H54 (cell line): Measurements from ENCODE around the gene PTGDS.

Experiments used
- DNase-seq: peaks from one replicate; pipeline ENCODE4 v3.0.0; 2011; ENCODE audit warnings: low spot score, mixed read lengths; ENCODE audit not compliant: insufficient read length
- FAIRE-seq: peaks from 3 replicates; lab custom pipeline; 2011; peaks lifted over from hg19 to GRCh38; lab: Jason Lieb, UNC
- POLR2A ChIP-seq: IDR thresholded peaks from 2 replicates; pipeline ENCODE4 v1.6.1; 2011; ENCODE audit warnings: low read depth, mild to moderate bottlenecking, low read length

The PTGDS gene

DNA sequence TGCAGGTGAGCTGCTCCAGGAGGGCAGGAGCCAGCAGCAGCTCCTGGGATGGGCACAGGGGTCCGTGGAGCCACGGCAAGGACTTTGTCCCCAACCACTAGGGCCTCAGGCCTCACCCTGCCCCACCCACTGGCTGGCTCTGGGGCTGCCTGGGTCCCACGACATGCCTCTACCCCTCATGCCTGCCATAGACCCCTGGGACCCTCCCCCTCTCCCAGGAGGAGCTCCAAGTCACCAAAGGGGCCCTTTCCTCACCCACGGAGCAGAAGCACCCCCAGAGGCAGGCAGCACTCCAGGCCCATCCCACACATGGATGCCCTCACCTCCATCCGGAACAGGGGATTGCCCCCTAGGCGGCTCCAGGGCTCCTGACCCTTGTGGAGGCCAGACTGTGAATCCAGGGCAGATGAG lies 44.3 kb downstream of the PTGDS start:
- FAIRE-seq, result no peak
- no peak for DNase-seq
- TF ChIP-seq POLR2A, result no peak

DNA sequence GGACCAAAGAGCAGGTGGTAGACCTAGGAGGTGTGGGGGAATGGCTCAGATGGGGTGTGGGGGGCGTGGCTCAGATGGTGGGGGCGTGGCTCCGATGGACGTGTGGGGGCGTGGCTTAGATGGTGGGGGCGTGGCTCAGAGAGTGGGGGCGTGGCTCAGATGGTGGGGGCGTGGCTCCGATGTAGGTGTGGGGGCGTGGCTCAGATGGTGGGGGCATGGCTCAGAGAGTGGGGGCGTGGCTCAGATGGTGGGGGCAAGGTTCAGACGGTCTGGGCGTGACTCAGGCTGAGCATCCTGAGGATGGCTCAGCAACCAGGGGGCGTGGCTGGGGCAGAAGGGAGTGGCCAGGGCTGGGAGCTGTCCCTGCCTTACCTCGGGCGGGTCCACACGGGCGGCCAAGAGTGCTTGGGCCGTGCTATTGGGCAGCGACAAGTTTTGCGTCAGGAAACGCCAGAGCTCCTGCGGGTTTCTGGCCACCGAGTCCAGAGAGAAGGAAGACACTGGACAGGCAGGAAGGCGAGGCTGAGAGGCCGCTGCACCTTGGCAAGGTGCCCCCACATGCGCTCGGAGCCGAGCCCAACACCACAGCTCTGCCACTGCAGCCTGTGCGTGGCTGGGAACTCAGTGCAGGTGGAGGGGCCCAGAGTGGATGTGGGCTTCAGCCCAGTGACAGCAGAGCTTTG lies 44.8 kb downstream of the PTGDS start:
- FAIRE-seq (peak; percentile 97), DNase-seq (peak; percentile 99)
- TF ChIP-seq POLR2A, result no peak

DNA sequence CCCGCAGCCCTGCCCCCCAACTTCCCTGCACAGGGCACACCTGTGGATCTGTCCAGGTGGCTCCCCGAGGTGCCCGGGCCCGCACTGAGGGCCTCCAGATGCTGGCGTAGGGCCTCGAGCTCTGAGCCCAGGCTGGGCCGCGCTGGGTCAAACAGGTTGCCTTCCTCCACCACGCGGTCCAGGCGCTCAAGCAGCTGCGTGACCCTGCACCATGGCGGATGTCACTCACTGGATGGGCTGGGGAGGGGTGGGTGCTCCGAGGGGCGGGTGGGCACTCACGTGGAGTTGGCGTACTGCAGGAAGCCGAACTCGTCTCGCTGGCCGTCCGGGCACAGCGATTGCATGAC lies 45.3 kb downstream of the PTGDS start:
- no peak for DNase-seq
- no peak for FAIRE-seq
- TF ChIP-seq POLR2A, result no peak

GRCh38 chr9:137023157-137023556 lies 45.9 kb downstream of the PTGDS start:
- TF ChIP-seq POLR2A, result no peak
- DNase-seq (no peak), FAIRE-seq (no peak)

GRCh38 chr9:137023583-137023991 lies 46.3 kb downstream of the PTGDS start:
- no peak for TF ChIP-seq POLR2A
- FAIRE-seq (no peak), DNase-seq (no peak)

DNA sequence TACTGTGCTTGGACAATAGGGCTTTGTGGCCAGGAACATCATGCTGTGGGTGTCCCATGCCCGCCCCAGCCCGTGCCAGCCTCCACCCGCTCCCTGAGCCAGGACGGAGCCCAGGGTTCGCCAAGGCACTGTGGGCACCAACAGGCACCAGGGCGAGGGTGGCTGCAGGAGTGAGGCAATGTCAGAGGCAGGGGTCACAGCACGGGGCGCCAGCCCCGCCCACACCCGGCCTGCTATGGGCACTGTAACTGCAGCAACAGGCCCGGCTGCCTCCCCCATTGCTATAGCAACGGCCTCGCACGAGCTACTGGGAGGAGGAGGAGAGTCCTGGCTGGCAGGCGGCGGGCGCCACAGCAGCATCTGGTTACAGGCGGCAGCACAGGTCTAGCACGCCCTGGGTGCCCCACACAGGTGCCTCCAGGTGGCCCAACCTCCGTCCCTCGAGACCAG lies 48.2 kb downstream of the PTGDS start:
- TF ChIP-seq POLR2A, result no peak
- FAIRE-seq (no peak), DNase-seq (no peak)

DNA sequence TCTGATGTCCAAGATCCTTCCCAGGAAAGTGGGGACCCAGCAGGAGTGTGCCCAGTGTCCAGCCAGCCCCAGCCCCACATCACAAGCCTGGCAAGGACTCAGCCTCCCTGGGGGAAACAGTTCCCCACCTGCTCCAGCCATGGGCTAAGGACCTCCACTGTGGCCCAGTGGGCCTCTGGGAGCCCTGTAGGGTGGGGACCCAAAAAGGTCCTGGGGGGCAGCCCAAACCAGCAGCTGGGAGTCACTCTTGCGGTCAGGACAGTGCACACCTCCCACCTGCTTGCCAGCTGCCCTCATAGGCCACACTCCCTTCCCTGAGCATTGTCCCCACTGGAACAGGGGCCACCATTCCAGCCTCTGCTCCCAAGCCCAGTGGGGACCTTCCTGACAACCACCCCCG lies 49.1 kb downstream of the PTGDS start:
- DNase-seq, result no peak
- FAIRE-seq, result no peak
- TF ChIP-seq POLR2A, result no peak

GRCh38 chr9:137026828-137027227 lies 49.5 kb downstream of the PTGDS start:
- DNase-seq, result no peak
- FAIRE-seq, result no peak
- TF ChIP-seq POLR2A, result no peak

DNA sequence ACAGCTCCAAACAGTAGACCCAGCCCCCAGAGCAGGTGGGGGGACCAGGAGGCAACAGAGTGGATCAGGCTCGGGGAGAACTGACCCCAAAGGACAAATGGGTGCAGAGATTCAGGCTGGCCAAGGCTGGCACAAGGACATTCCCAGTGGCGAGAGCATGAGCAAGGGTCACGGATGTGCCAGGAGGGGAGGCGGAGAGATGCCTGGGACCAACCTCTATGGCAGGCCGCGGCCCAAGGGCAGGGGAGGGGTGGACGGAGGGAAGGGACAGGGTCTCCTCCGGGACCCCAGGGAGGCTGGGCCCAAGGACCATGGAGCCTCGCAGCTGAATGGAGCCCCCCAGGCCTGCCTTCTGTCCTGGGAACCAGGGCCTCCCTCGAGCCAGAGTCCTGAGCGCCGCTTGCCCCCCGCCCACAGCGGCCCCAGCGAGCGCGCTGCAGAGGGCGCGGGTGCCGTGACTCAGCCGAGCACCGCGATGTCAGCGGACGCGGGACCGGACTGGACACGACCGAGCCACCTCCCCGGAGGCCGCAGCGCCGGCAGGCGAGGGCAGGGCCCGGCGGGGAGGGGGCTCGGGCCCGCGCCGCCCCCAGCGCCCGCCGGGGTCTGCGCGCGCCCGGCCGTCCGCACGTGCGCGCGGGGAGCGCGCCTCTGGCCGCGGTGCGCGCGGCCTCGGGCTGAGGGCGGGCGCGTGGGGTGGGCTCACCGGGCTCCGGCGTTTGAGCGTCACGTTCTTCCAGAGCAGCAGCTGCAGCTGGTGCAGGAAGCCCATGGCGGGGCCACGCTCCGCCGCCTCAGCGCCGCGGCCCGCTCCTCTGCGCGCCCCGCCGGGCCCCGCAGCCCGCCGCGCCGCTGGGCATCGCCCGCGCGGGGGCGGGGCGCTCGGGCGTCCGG lies 50.3 kb downstream of the PTGDS start, which contains the start of gene ABCA2:
Gene ABCA2 (minus strand): TSS at position 869 of the 894 bp plus-strand sequence. CDS start 97 bp downstream, at position 772.
- FAIRE-seq (no peak), DNase-seq (peak; percentile 85)
- TF ChIP-seq POLR2A, result peak; percentile 51

- TF ChIP-seq POLR2A, result no peak
- FAIRE-seq (no peak), DNase-seq (peak; percentile 93)
Measured at GRCh38 chr9:137028263-137029057, 51.2 kb downstream of the PTGDS start.

- FAIRE-seq, result peak; percentile 65
- DNase-seq, result peak; percentile 97
- no peak for TF ChIP-seq POLR2A
Measured at GRCh38 chr9:137029058-137029936, 52.0 kb downstream of the PTGDS start.

- no peak for DNase-seq
- TF ChIP-seq POLR2A, result no peak
- FAIRE-seq, result no peak
Measured at GRCh38 chr9:137030006-137030405, 52.7 kb downstream of the PTGDS start.
